ENCODE data around the gene NACAD.

The NACAD gene

GRCh38 chr7:45126920-45127319 is 38.2 kb upstream of the NACAD start:
- H4K20me1 ChIP-seq (ENCODE audit: control insufficient read depth, insufficient read depth, low read depth, low read length): no peaks in the 10 kb centered on the region
- H3K79me2 ChIP-seq (ENCODE audit: control insufficient read depth, low read length): no peaks in the 10 kb centered on the region

GRCh38 chr7:45126201-45126600 is 37.4 kb upstream of the NACAD start:
- Histone ChIP-seq H3K27me3 (ENCODE audit: control insufficient read depth, low read length) (no peaks in the 10 kb centered on the region), H3K4me1 (ENCODE audit: control insufficient read depth, low read length) (no peaks in the 10 kb centered on the region), H3K36me3 (ENCODE audit: control insufficient read depth, low read length) (no peaks in the 10 kb centered on the region)

More at GRCh38 chr7:45126920-45127319, 38.2 kb upstream of the NACAD start:
- Histone ChIP-seq H3K27me3 (ENCODE audit: control insufficient read depth, low read length) (no peaks in the 10 kb centered on the region), H3F3A (ENCODE audit: control insufficient read depth, insufficient read depth) (no peaks in the 10 kb centered on the region), H3K36me3 (ENCODE audit: control insufficient read depth, low read length) (no peaks in the 10 kb centered on the region), H3K9me2 (replicated peaks; ENCODE audit: control insufficient read depth, low read length) (no peaks in the 10 kb centered on the region), H3K4me1 (ENCODE audit: control insufficient read depth, low read length) (no peaks in the 10 kb centered on the region), H3K4me2 (ENCODE audit: low read length) (no peak overlapping the region), H3K9me3 (ENCODE audit: control insufficient read depth, insufficient read depth, low read length) (no peaks in the 10 kb centered on the region), H3K27ac (ENCODE audit: low read depth, low read length) (no peak overlapping the region), H3K4me3 (ENCODE audit: low read length) (no peak overlapping the region)
- TF ChIP-seq CTCF (IDR thresholded peaks at IDR 0.05; ENCODE audit: low read depth, low read length, poor library complexity, severe bottlenecking) (no peak), EZH2phosphoT487 (IDR thresholded peaks at IDR 0.05; ENCODE audit: borderline replicate concordance, low read length) (no peak)

DNA sequence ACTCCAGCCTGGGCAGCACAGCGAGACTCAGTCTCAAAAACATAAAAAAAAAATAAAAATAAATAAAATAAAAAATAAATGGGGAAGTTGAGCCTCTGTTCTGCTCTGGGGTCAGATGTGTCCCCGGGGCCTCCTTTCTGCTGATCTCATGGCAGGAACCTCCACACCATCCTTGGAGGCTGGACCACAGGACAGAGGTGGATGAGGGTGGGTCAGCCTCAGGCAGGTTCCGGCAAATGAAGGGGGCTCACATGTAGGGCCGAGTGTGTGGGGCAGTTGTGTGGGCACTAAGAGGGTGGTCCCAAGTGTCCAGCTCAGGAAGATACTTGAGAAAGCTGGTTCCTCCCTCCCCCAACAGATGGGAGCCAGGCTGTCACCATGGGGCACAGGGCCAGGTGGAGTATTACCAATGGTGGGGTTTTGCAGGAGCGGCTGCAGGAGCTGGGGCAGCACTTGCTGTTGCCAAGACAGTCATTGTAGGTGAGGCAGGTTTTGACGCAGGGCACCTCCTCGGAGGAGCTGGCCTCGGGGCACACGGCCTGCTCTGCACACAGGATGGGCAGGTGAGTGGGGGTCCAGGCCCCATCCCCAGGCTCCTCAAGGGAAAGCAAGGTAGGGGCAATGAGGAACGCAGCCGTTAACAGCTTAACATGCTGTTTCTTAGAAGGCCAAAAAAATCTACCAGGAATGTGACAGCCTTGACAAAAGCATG is 36.6 kb upstream of the NACAD start:
- Histone ChIP-seq H3K4me1 (ENCODE audit: control insufficient read depth, low read length) (no peaks in the 10 kb centered on the region), H3K4me3 (ENCODE audit: low read length) (no peak overlapping the region), H4K20me1 (ENCODE audit: control insufficient read depth, insufficient read depth, low read depth, low read length) (no peaks in the 10 kb centered on the region), H3K36me3 (ENCODE audit: control insufficient read depth, low read length) (no peaks in the 10 kb centered on the region), H3F3A (ENCODE audit: control insufficient read depth, insufficient read depth) (no peaks in the 10 kb centered on the region), H3K9me3 (ENCODE audit: control insufficient read depth, insufficient read depth, low read length) (no peaks in the 10 kb centered on the region), H3K79me2 (ENCODE audit: control insufficient read depth, low read length) (no peaks in the 10 kb centered on the region), H3K9me2 (replicated peaks; ENCODE audit: control insufficient read depth, low read length) (no peaks in the 10 kb centered on the region), H3K27ac (ENCODE audit: low read depth, low read length) (no peak overlapping the region), H3K27me3 (ENCODE audit: control insufficient read depth, low read length) (no peaks in the 10 kb centered on the region), H3K4me2 (ENCODE audit: low read length) (no peak overlapping the region)
- TF ChIP-seq CTCF (IDR thresholded peaks at IDR 0.05; ENCODE audit: low read depth, low read length, poor library complexity, severe bottlenecking): no peak
- TF ChIP-seq EZH2phosphoT487 (IDR thresholded peaks at IDR 0.05; ENCODE audit: borderline replicate concordance, low read length): no peak

More at GRCh38 chr7:45126201-45126600, 37.4 kb upstream of the NACAD start:
- Histone ChIP-seq H3K4me3 (ENCODE audit: low read length) (no peak overlapping the region), H3K9me3 (ENCODE audit: control insufficient read depth, insufficient read depth, low read length) (no peaks in the 10 kb centered on the region), H4K20me1 (ENCODE audit: control insufficient read depth, insufficient read depth, low read depth, low read length) (no peaks in the 10 kb centered on the region), H3K9me2 (replicated peaks; ENCODE audit: control insufficient read depth, low read length) (no peaks in the 10 kb centered on the region), H3K79me2 (ENCODE audit: control insufficient read depth, low read length) (no peaks in the 10 kb centered on the region), H3K4me2 (ENCODE audit: low read length) (no peak overlapping the region), H3K27ac (ENCODE audit: low read depth, low read length) (no peak overlapping the region), H3F3A (ENCODE audit: control insufficient read depth, insufficient read depth) (no peaks in the 10 kb centered on the region)
- TF ChIP-seq EZH2phosphoT487 (IDR thresholded peaks at IDR 0.05; ENCODE audit: borderline replicate concordance, low read length) (no peak), CTCF (IDR thresholded peaks at IDR 0.05; ENCODE audit: low read depth, low read length, poor library complexity, severe bottlenecking) (no peak)

Data from DOHH2 (cell line).